GM13977 (cell line): ENCODE data around the gene PHACTR1.

Source experiments
- DNase-seq: peaks from one replicate; pipeline ENCODE4 v3.0.0; 2012; ENCODE audit warnings: low spot score
- CTCF ChIP-seq: IDR thresholded peaks from 2 replicates; pipeline ENCODE4 v1.5.1; 2012; ENCODE audit warnings: mild to moderate bottlenecking, control low read depth; ENCODE audit not compliant: insufficient read depth; ENCODE audit errors: extremely low read depth, missing control alignments
- in situ Hi-C: fragments of 300-500 bp; cut with MboI; formaldehyde crosslinking; loops from one replicate; pipeline ENCODE4 v1.12.0; 2022; ENCODE audit warnings: low sequenced_read_pairs, low pct_unique_long_range_greater_than_20kb, mixed read lengths, inconsistent platforms; ENCODE audit not compliant: unreplicated experiment

Gene PHACTR1

DNA sequence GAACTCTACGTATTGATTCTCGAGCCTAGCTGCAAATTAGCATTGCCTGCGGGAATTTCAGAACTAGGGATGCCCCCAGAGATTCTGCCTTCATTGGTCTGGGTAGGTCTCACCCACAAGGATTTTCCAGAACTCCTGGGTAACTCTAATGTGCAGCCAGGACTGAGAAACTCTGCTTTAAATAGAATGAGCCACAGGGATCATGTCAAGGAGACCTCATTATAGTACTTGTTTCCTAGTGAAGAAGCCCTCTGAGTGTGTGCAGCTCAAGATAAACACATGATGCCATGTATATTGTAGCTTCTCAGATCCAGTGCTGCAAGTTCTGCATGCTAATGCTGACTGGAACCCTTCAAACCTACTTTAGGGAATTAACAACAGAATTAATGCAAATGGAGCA, 179.2 kb downstream of the PHACTR1 start:
- no peak for DNase-seq
- no peak for TF ChIP-seq CTCF
- in situ Hi-C loops = no loop called here

- in situ Hi-C loops = no loop called here
- no peak for DNase-seq
- TF ChIP-seq CTCF = no peak
Observed at GRCh38 chr6:12896208-12896733, 179.7 kb downstream of the PHACTR1 start.

- no peak for DNase-seq
- in situ Hi-C loops = no loop called here
- TF ChIP-seq CTCF = no peak
Observed at GRCh38 chr6:12898603-12899002, 182.0 kb downstream of the PHACTR1 start.

DNA sequence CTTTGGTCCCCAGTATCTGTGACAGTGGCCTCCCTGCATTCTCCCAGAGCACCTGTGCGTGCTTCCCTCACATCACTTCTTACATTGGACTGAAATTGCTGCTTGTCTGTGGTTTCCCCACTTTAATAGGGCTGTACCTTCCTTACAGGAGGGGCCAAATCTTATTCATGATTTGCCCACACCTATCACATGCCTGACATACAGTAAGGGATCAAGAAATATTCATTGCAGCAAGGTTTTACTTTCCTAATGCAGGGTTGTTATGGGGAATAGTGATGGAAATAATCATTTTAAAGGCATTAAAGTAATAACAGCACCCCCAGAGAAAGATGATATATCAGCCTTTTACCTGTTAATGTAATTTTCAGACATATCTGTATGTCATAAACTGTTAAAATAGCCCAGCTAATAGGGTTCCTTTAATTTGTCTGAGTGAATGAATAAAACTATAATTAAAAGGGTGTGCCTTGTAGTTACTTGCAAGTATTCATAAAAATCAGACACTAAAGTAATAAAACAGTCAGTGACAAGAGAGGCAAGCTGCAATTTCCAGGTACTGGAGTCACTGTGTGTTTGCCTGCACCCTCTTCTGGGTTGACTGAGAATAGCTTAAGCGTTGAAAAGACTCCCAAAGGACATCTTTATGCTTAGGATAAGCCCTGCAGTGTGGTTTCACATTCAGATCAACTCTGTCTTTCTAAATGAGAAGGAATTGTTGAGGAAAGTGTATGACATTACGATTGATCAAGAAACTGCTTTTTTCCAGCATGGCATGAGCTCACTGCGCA, 182.7 kb downstream of the PHACTR1 start:
- in situ Hi-C loops = no loop called here
- no peak for TF ChIP-seq CTCF
- DNase-seq = no peak

- no peak for DNase-seq
- in situ Hi-C loops = loop anchor here (25.0 kb wide), 2 partner anchors 434 to 634 kb away; partner anchors contain the start of gene TBC1D7
- TF ChIP-seq CTCF = no peak
Observed at GRCh38 chr6:12903246-12903645, 186.7 kb downstream of the PHACTR1 start.

DNA sequence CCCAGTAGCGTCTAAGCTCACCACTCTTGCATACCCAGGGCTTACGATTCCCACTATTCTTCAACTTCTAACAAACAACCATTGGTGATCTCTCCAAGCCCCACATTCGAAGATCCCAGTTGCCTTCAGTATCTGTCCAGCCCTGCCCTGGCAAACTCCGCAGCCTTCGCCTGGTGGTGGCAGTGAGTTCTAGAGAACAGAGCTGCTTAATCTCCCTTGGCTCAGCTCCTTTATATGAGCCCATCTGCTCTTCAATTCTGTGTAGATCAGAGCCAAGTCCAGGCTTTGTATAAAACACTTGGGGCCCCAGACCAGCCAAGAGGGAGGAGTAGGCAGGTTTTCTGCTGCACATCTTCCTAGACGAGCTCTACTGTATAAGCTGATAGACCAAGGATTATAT, 193.3 kb downstream of the PHACTR1 start:
- no peak for DNase-seq
- no peak for TF ChIP-seq CTCF
- in situ Hi-C loops = loop anchor here (25.0 kb wide), 2 partner anchors 427 to 627 kb away; partner anchors contain the start of gene TBC1D7
